DMS153 (cell line): ENCODE data around the gene CHRNB1.

Experiments used
- DNase-seq: peaks from one replicate; lab custom pipeline; 2025; lab: John Stamatoyannopoulos, UW

Gene CHRNB1

GRCh38 chr17:7437950-7438614 is 6.8 kb upstream of the CHRNB1 start:
- no peak for DNase-seq

- no peak for DNase-seq
These were observed 6.0 kb upstream of the CHRNB1 start for GRCh38 chr17:7438656-7439460.

DNA sequence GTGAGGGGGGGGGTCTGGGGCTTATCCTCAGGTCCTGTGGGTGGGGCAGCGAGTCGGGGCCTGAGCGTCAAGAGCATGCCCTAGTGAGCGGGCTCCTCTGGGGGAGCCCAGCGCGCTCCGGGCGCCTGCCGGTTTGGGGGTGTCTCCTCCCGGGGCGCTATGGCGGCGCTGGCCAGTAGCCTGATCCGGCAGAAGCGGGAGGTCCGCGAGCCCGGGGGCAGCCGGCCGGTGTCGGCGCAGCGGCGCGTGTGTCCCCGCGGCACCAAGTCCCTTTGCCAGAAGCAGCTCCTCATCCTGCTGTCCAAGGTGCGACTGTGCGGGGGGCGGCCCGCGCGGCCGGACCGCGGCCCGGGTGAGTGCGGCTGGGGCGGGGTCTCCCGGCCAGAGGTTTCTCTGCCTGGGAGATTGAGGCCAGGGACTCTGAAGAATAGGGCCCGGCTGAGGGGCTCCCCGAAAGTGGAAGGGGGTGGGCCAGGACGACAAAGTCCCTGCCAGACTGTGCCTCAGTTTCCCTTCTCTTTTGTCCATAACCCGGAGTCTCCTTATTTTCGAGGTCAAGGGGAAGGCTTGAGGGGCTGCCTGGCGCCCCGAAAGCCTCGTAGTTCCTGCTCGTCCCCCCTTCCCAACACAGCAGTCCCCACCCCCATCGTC is 5.3 kb upstream of the CHRNB1 start, which contains the start of gene FGF11:
Gene FGF11, plus strand, starts transcription at position 51 of the 651 bp plus-strand sequence. Its CDS starts 109 bp downstream, at position 160.
- no peak for DNase-seq

DNA sequence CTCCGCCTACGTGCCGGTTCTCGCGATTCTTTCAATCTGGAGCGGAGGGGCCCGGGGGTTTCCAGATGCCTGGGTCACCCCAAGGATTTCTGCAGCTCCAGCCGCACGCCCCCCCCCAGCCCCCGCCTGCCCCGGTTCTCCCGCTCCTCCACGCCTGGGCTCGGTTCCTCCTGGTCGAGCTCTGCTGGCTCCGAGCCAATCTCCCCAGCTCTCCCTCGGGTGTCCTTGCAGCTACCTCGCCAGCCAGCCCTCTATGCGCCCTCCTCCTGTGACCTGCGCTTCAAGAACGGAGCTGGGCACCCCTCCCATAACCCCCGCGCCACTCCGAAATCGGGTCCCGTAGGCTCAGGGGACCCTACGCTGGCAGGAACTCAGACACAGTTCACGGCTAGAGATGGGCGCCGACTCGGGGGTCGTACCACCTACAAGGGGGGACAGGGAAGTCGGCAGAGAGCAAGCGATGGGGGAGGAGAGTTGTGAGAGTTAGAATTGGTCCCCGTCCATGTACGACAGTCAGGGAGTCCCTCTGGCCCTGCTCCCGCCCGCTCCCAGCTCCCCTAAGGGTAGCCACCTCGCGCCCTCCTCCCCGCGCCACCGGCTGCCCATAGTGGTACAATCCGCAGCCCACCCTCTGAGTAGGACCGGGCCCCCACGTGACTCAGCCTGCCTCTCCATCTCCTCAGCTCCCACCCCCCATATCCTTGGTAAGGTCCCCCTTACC is 4.6 kb upstream of the CHRNB1 start:
- DNase-seq = no peak

DNA sequence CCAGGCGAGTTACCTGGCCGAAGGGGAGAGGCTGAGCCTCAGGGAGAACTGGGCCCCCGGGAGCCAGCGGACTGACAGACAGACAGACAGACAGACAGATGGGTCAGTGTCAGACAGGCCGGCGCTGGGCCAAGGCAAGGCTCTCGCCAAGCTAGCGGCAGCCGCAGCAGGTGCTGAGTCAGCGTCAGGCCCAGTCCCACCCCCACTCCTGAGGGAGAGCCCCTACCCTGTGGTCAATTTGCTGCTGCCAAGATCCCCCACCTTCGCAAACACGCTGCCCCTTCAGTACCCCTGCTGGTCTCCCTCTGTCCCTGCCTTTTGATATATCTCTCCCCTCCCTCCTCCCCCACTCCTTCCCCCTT is 4.0 kb upstream of the CHRNB1 start:
- DNase-seq = no peak

DNA sequence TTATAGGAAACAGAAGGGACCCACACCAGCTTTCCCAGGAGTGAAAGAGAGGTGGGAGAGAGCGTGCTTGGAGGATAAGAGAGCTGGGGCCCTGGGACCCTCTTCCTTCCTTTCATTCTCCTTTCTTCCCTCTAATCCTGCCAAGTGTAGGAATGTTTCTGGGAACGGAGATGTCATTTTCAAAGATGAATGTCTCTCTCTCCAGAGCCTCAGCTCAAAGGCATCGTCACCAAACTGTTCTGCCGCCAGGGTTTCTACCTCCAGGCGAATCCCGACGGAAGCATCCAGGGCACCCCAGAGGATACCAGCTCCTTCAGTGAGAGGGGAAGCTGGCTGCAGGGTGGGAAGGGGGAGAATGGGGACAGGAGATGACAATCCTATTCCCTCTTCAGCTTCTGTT is 3.6 kb upstream of the CHRNB1 start:
- DNase-seq = no peak

DNA sequence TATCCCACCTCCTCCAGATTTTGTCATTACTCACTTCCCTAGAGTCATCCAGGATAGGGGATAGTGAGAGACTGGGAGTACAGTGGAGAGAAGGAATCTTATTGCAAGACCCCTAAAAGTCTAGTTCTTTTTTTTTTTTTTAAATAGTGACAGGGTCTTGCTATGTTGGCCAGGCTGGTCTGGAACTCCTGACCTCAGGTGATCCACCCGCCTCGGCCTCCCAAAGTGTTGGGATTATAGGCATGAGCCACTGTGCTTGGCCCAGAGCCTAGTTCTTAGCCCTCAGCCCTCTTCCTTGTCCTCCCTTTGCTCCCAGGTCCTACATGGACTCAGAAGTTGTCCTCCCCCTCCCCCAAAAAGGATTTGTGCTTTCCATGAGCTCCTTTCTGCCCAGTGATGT is 2.7 kb upstream of the CHRNB1 start:
- no peak for DNase-seq

DNA sequence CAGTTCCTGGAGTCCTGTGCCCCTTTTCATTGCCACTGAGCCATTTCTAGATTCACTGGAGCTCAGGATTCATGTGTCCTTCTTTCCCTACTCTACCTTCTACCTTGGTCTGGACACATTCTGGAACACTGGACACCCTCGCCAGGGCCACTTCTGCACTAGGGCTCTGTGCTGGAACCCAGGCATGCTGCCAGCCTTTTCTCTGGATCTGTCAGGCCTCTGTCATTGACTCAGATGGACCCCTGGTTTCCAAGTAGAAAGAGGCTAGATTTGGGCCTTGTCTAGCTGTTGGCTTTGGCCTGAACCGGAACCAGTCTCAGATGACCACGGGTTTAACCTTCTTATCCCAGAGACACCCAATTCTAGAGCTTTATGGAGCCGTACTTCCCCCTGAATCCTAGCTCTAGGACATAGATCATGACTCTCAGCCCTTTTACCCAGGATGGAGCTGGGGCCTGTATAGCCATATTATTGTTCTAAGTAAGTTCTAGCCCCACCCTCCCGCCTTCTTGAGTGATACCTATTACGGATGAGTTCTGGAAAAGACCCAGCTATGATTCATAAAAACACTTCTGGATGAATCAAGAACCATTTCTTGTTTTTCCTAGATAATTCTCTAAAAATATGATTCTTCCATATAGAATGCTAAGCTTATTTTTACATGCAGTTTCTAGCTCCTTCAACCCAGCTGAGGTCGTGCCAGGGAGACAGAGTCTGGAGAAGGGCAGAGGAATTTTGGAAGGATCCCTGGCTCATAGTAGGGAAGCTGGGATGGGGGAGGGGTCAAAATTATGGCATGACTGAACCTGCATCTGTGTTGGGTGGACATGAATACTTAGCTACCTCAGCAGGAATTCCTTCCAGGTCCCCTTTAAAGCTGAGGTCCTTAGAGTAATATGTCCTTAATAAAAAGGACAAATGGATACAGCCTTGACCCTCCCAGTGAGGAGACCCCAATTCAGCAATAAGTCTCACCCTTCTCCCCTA is 1.1 kb upstream of the CHRNB1 start:
- DNase-seq = no peak

DNA sequence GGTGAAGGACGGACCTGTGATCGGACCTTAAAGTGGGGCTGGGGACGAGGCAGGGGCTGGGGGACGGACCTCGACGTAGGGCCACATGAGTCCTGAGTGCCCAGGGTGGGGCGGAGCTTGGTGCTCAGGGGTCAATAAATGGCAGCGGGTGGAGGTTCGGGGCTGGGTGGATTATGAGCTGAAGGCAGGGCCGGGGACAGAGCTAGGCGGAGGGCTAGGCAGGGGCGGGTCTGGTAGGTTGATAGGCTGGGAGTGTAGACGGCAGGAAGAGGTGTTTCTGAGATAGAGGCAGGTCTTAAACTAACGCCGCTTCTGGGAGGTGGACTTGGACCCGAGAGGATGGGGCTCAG is 733 bp downstream of the CHRNB1 start:
- no peak for DNase-seq

- no peak for DNase-seq
These were observed 3.6 kb downstream of the CHRNB1 start for GRCh38 chr17:7448461-7448860.

DNA sequence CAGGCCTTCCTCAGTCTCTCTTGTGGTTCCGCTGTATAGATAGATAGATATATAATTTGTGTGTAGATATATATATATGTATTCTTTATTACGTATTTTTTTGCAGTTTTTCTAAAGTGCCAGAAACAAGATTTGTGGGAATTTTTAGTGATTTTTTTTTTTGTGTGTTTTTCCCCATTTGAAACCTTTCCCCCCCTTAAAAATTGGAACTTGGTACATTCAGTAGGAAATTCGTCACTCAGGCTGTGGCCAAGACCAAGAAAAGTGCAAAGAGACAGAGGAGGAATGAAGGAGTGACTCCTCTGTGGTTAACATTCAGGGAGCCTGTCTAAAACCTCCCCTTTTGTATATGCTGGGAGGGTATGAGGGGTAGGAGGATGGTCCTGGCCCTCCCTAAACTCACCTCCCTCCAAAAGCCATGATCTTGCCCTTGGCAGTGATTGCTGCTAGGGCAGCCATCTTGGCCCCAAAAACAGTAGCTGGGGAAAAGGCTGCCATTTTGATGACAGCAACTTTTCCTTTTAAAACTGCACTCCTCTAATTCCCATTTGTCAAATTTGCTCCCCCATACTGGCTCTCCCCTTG is 15.2 kb downstream of the CHRNB1 start:
- no peak for DNase-seq

DNA sequence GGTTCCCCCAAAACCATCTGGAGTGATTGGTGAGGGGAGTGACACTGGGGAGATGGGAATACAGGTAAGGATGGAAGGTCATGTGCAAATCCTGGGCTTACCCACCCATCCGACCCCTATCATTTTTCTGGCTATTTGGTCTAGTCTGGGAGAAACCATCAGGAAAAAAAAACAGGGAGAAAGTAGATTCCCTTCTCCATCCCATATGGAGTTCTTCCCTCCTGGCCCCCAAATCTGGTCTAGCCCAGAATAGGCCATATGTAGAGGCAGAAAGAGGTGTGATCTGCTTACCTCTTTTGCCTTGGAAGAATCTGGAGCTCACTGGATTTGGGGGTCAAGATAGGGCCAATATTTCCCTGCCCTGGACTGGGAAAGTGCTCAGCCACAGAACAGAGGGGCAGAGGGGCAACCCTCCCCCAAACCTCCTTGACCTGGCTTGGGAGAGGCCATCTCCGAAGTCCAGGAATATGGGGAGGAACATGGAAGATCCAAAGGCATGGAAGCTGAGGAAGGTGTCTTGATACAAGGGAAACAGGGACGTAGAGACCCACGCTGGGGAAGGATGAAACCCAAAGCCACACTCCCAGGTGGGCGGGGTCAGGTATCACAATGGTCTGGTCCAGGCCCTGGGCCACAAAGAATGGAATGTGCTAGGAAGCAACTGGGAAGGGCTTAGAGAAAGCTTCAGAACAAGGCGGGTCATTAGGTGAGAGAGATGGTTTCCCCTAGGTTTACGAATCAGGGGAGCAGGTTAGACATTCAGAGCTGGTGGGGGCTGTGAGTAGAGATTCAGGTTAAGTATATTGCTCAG is 16.2 kb downstream of the CHRNB1 start:
- DNase-seq = no peak

GRCh38 chr17:7462474-7463371 is 17.9 kb downstream of the CHRNB1 start:
- DNase-seq = no peak

DNA sequence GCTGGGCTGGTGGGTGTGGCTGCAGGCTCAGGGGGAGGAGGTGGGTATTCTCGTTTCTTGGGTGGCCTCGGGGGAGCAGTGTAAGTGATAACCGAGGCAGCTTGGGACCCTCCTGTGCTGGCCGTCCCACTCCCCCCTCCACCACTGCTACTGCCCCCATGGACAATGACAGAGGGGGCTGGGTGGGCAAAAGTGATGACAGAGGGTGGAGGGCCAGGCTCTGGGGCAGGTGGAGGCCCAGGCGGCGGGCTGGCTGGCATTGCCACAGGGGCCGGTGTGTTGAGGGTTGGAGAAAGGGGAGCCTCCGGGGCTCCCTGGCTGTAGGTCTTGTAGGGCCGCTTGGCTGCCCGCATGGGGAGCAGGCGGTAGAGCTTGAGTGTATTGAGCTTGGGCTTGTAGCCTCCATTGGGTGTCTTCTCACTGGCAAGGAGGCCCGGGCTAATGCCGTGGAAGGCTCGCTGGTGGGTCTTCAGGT is 18.5 kb downstream of the CHRNB1 start:
- no peak for DNase-seq

- no peak for DNase-seq
These were observed 19.2 kb downstream of the CHRNB1 start for GRCh38 chr17:7464081-7464480.

DNA sequence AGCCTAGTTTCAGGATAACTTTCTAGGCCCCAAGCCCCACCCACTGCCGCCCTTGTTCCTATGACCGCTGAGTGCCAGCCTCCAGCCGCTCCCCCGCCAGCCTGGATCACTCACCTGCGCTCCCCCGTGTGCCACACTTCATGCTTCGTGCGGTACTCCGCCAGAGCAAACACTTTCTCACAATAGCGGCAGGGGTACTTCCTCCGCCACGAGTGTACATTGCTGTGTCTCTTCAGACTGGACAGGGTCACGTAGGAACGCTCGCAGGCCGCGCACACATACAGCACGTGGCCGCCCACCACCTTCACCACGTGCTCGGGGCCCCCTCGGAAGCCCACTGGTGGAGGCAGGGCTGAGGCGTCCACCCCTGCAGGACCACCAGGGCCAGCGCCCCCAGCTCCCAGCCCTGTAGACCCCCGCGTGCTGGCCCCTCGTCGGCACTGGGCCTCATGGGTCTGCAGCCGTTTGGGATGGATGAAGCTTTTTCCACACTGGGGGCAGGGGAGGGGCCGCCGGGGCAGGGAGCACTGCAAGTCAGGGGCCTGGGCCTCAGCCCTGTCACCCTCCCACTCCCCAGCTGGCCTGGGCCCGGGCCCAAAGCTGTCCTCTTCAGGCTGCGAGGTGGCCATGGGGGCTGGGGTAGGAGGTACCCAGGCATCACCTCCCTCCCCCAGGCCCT is 20.9 kb downstream of the CHRNB1 start:
- DNase-seq = no peak

GRCh38 chr17:7466318-7466638 is 21.4 kb downstream of the CHRNB1 start:
- DNase-seq = no peak

GRCh38 chr17:7466639-7467341 is 21.9 kb downstream of the CHRNB1 start:
- no peak for DNase-seq
